ENCODE measurements around the gene LTBP1. TPM values are rescaled to one million over a fixed set of nuclear protein-coding genes. Genes with fewer than 3 reads are reported as not detected.

Gene LTBP1
- total RNA-seq, 1 experiment from 2014 or later: 12.5 TPM

- in situ Hi-C loops (cut with HindIII; ENCODE audit: low pct_unique_long_range_greater_than_20kb, low sequenced_read_pairs) (no loop called here), intact Hi-C loops (cut with micrococcal nuclease; ENCODE audit: unreplicated experiment) (no loop called here)
- H3K36me3 ChIP-seq (ENCODE audit: control insufficient read depth, insufficient read depth, low read length): no peaks in the 10 kb centered on the region
- ChIA-PET CTCF (no interaction called here), POLR2A (no interaction called here)
- H3K4me3 ChIP-seq (ENCODE audit: low read depth in 2 of 2, low read length in 2 of 2): no peak overlapping the region
- DNase-seq (ENCODE audit: low read depth, low spot score): no peak
- no peak overlapping the region for H3K27ac ChIP-seq (ENCODE audit: low read length)
- no TSS peak for BruUV-seq (replicated peaks)
- no peaks in the 10 kb centered on the region for H3K27me3 ChIP-seq (ENCODE audit: control insufficient read depth, insufficient read depth, low read length)
- peaks cover 11% of the 10 kb centered on the region for H3K4me1 ChIP-seq (ENCODE audit: control insufficient read depth, insufficient read depth, low read length)
- no peaks in the 10 kb centered on the region for H3K9me3 ChIP-seq (ENCODE audit: control insufficient read depth, insufficient read depth, low read depth, low read length)
- no peak for TF ChIP-seq REST (IDR thresholded peaks at IDR 0.05; ENCODE audit: insufficient read depth in 1 of 2, low read depth in 2 of 2, low read length in 1 of 2)
- no peak for TF ChIP-seq POLR2AphosphoS5 (IDR thresholded peaks at IDR 0.05; ENCODE audit: low read depth, low read length)
- no peak for TF ChIP-seq TCF7L2 (IDR thresholded peaks at IDR 0.05; ENCODE audit: low read depth, low read length)
- TF ChIP-seq SIN3A (IDR thresholded peaks at IDR 0.05; ENCODE audit: borderline replicate concordance, insufficient read depth, low read depth, low read length): no peak
- ATAC-seq: no peak
Observed at GRCh38 chr2:33288011-33288410, 341.3 kb downstream of the LTBP1 start.

- no TSS peak for BruUV-seq (replicated peaks)
- peaks cover 11% of the 10 kb centered on the region for H3K4me1 ChIP-seq (ENCODE audit: control insufficient read depth, insufficient read depth, low read length)
- H3K36me3 ChIP-seq (ENCODE audit: control insufficient read depth, insufficient read depth, low read length): no peaks in the 10 kb centered on the region
- H3K4me3 ChIP-seq (ENCODE audit: low read depth in 2 of 2, low read length in 2 of 2): no peak overlapping the region
- intact Hi-C loops (cut with micrococcal nuclease; ENCODE audit: unreplicated experiment) (no loop called here), in situ Hi-C loops (cut with HindIII; ENCODE audit: low pct_unique_long_range_greater_than_20kb, low sequenced_read_pairs) (no loop called here)
- TF ChIP-seq TCF7L2 (IDR thresholded peaks at IDR 0.05; ENCODE audit: low read depth, low read length) (no peak), SIN3A (IDR thresholded peaks at IDR 0.05; ENCODE audit: borderline replicate concordance, insufficient read depth, low read depth, low read length) (no peak), REST (IDR thresholded peaks at IDR 0.05; ENCODE audit: insufficient read depth in 1 of 2, low read depth in 2 of 2, low read length in 1 of 2) (no peak), CTCF (IDR thresholded peaks at IDR 0.05) (no peak), POLR2AphosphoS5 (IDR thresholded peaks at IDR 0.05; ENCODE audit: low read depth, low read length) (no peak)
- DNase-seq (ENCODE audit: low read depth, low spot score): no peak
- H3K9me3 ChIP-seq (ENCODE audit: control insufficient read depth, insufficient read depth, low read depth, low read length): no peaks in the 10 kb centered on the region
- no peak for ATAC-seq
- H3K27me3 ChIP-seq (ENCODE audit: control insufficient read depth, insufficient read depth, low read length): no peaks in the 10 kb centered on the region
- CTCF ChIA-PET: no interaction called here
- peak overlapping the region; percentile 17; the same call in 1 of the 2 replicates for H3K27ac ChIP-seq (ENCODE audit: low read length)
- POLR2A ChIA-PET: no interaction called here
Observed at GRCh38 chr2:33289961-33290360, 343.2 kb downstream of the LTBP1 start.

Measured in Panc1 (cell line).